Smooth muscle cell (in vitro differentiated cells): ENCODE results near the gene ADI1. TPM values are rescaled to one million over a fixed set of nuclear protein-coding genes. Genes with fewer than 3 reads are reported as not detected.

ENCODE experiments used
- DNase-seq: peaks from one replicate; lab custom pipeline; 2025; ENCODE audit not compliant: unreplicated experiment; lab: John Stamatoyannopoulos, UW
- H2AFZ ChIP-seq: fragments of 200-600 bp; sonication (generic); 2 replicates; pipeline ENCODE4 v1.6.0; 2016; ENCODE audit warnings: antibody characterized with exemption, low read depth, mild to moderate bottlenecking
- H3F3A ChIP-seq: fragments of 200-600 bp; sonication (generic); 2 replicates; pipeline ENCODE4 v1.6.0; 2017; ENCODE audit warnings: antibody characterized with exemption, low read depth
- H3K27ac ChIP-seq: fragments of 200-600 bp; sonication (generic); 2 replicates; pipeline ENCODE4 v1.5.1; 2016; ENCODE audit warnings: low read depth, mild to moderate bottlenecking
- H3K27me3 ChIP-seq: fragments of 200-600 bp; sonication (generic); 2 replicates; pipeline ENCODE4 v1.6.1; 2016; ENCODE audit warnings: low read depth, mild to moderate bottlenecking
- H3K36me3 ChIP-seq: fragments of 200-600 bp; sonication (generic); 2 replicates; pipeline ENCODE4 v1.5.1; 2016; ENCODE audit warnings: low read depth
- H3K4me1 ChIP-seq: fragments of 200-600 bp; sonication (generic); 2 replicates; pipeline ENCODE4 v1.5.1; 2016; ENCODE audit warnings: low read depth
- H3K4me2 ChIP-seq: fragments of 200-600 bp; sonication (generic); 2 replicates; pipeline ENCODE4 v1.6.0; 2016; ENCODE audit warnings: mild to moderate bottlenecking
- H3K4me3 ChIP-seq: fragments of 200-600 bp; sonication (generic); 2 replicates; pipeline ENCODE4 v1.5.1; 2016; ENCODE audit warnings: mild to moderate bottlenecking
- H3K79me2 ChIP-seq: fragments of 200-600 bp; sonication (generic); 2 replicates; pipeline ENCODE4 v1.6.0; 2016; ENCODE audit warnings: low read depth, mild to moderate bottlenecking
- H3K9ac ChIP-seq: fragments of 200-600 bp; sonication (generic); 2 replicates; pipeline ENCODE4 v1.6.0; 2016; ENCODE audit warnings: low read depth
- H3K9me3 ChIP-seq: fragments of 200-600 bp; sonication (generic); replicated peaks from 2 replicates; pipeline ENCODE4 v1.5.1; 2016; ENCODE audit warnings: low read depth
- H4K20me1 ChIP-seq: fragments of 200-600 bp; sonication (generic); 2 replicates; pipeline ENCODE4 v1.6.0; 2016; ENCODE audit warnings: low read depth
- CTCF ChIP-seq: fragments of 200-600 bp; sonication (generic); IDR thresholded peaks from 2 replicates; pipeline ENCODE4 v1.5.1; 2017; ENCODE audit warnings: borderline replicate concordance, mild to moderate bottlenecking, antibody characterized with exemption; ENCODE audit not compliant: insufficient read depth, poor library complexity, severe bottlenecking
- WGBS: methylation state at CpG from one replicate; pipeline ENCODE4 v1.1.7; 2016; ENCODE audit warnings: low lambda C conversion rate; 5-methylcytosine and 5-hydroxymethylcytosine counted together
- polyA plus RNA-seq: library from polyadenylated mRNA; unstranded; fragments of >200 nt; fragmentation: Nextera tagmentation; extraction: Ambion mirVana; gene quantifications from 2 replicates; pipeline ENCODE4 v1.2.1, GENCODE V29; 2016
- total RNA-seq: library from RNA; depleted of rRNA; stranded (reverse); fragments of >200 nt; gene quantifications from 2 replicates; pipeline ENCODE4 v1.2.3, GENCODE V29; 2014

Gene ADI1
- total and polyA plus RNA-seq, 2 experiments from 2014 or later = 19.0 to 30.9 TPM

GRCh38 chr2:3536682-3537632, 17.6 kb upstream of the ADI1 start:
- TF ChIP-seq CTCF = peak; percentile 36
- Histone ChIP-seq H3K9ac (peak overlapping the region; percentile 98), H3K36me3 (peaks cover 5% of the 10 kb centered on the region), H2AFZ (peak overlapping the region; percentile 16), H3K9me3 (no peaks in the 10 kb centered on the region), H3K79me2 (peaks cover 4% of the 10 kb centered on the region), H3K4me1 (peaks cover 6% of the 10 kb centered on the region), H3K4me2 (peak overlapping the region; percentile 85), H3K27ac (peak overlapping the region; percentile 100), H4K20me1 (peaks cover 2% of the 10 kb centered on the region), H3K27me3 (no peaks in the 10 kb centered on the region), H3K4me3 (peak overlapping the region; percentile 44), H3F3A (peaks cover 10% of the 10 kb centered on the region)
- 76% methylated on average over 16 of the region's 16 CpGs for WGBS
- DNase-seq = no peak

- no peaks in the 10 kb centered on the region for H3K36me3 ChIP-seq
- no peaks in the 10 kb centered on the region for H4K20me1 ChIP-seq
- peak overlapping the region; percentile 98 for H3K9ac ChIP-seq
- H3K4me2 ChIP-seq = peak overlapping the region; percentile 85
- H3F3A ChIP-seq = peaks cover 10% of the 10 kb centered on the region
- 12% methylated on average over 24 of the region's 24 CpGs for WGBS
- DNase-seq = peak; percentile 48
- TF ChIP-seq CTCF = peak; percentile 23
- peak overlapping the region; percentile 45 for H2AFZ ChIP-seq
- no peaks in the 10 kb centered on the region for H3K79me2 ChIP-seq
- H3K27ac ChIP-seq = peak overlapping the region; percentile 100
- H3K9me3 ChIP-seq = no peaks in the 10 kb centered on the region
- no peaks in the 10 kb centered on the region for H3K27me3 ChIP-seq
- H3K4me3 ChIP-seq = peak overlapping the region; percentile 44
- H3K4me1 ChIP-seq = peaks cover 6% of the 10 kb centered on the region
Measured at GRCh38 chr2:3535794-3536681, 16.7 kb upstream of the ADI1 start.

- peak overlapping the region; percentile 0 for H2AFZ ChIP-seq
- peak overlapping the region; percentile 100 for H3K27ac ChIP-seq
- peak overlapping the region; percentile 85 for H3K4me2 ChIP-seq
- no peak for TF ChIP-seq CTCF
- H3K36me3 ChIP-seq = no peaks in the 10 kb centered on the region
- H3K9me3 ChIP-seq = no peaks in the 10 kb centered on the region
- peak overlapping the region; percentile 98 for H3K9ac ChIP-seq
- no peaks in the 10 kb centered on the region for H3K27me3 ChIP-seq
- H3F3A ChIP-seq = peaks cover 10% of the 10 kb centered on the region
- 82% methylated on average over 5 of the region's 5 CpGs for WGBS
- no peaks in the 10 kb centered on the region for H3K79me2 ChIP-seq
- H3K4me3 ChIP-seq = peak overlapping the region; percentile 44
- peaks cover 6% of the 10 kb centered on the region for H3K4me1 ChIP-seq
- no peaks in the 10 kb centered on the region for H4K20me1 ChIP-seq
- DNase-seq = no peak
Measured at GRCh38 chr2:3535467-3535793, 16.1 kb upstream of the ADI1 start.
